ENCODE results near the gene ZWILCH.
"Not testable (repeated sequence)": the region's sequence is repeated elsewhere in the genome, so short reads cannot be mapped to it uniquely, and the experiment has no call there.

The ZWILCH gene

DNA sequence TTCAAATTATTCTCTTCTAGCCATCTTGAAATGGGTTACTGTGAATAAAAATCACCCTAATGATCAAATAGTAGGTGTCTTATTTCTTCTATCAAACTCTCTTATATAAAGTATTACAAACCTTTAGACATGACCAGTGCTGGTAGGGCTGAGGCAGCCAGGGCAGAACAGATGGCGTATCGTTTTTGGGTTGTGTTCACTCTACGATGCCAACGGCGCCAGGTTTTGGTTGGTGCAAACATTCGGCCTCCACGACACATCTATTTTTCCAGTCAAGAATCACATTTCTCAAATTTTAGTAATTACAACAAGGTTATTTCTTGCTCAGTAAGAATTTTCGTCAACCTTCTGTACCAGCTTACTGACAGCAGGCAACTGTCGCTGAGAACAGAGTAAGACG is 2.6 kb upstream of the ZWILCH start:
- H3K9ac ChIP-seq (ENCODE audit: low read length) = peak overlapping the region; percentile 92; the same call in 1 of the 2 replicates
- peaks cover 16% of the 10 kb centered on the region for H4K20me1 ChIP-seq (ENCODE audit: insufficient read depth, low read length)
- H3K79me2 ChIP-seq (ENCODE audit: low read length) = peaks cover 70% of the 10 kb centered on the region
- peaks cover 25% of the 10 kb centered on the region for H3K4me1 ChIP-seq (ENCODE audit: low read length)
- H3K9me2 ChIP-seq (replicated peaks; ENCODE audit: insufficient read depth, low read length) = no peaks in the 10 kb centered on the region
- H3K36me3 ChIP-seq (replicated peaks; ENCODE audit: insufficient read depth, low read length) = peaks cover 27% of the 10 kb centered on the region; the same call in 1 of the 2 replicates
- H3K27ac ChIP-seq (ENCODE audit: low read length) = no peak overlapping the region; the same call in 1 of the 2 replicates
- H3K27me3 ChIP-seq (replicated peaks; ENCODE audit: insufficient read depth, low read length) = no peaks in the 10 kb centered on the region
- TF ChIP-seq EZH2phosphoT487 (IDR thresholded peaks at IDR 0.05; ENCODE audit: low read length) (no peak), EZH2 (optimal IDR thresholded peaks at IDR 0.05; ENCODE audit: low read depth, low read length) (no peak)
- TF ChIP-seq, protein P1, sequence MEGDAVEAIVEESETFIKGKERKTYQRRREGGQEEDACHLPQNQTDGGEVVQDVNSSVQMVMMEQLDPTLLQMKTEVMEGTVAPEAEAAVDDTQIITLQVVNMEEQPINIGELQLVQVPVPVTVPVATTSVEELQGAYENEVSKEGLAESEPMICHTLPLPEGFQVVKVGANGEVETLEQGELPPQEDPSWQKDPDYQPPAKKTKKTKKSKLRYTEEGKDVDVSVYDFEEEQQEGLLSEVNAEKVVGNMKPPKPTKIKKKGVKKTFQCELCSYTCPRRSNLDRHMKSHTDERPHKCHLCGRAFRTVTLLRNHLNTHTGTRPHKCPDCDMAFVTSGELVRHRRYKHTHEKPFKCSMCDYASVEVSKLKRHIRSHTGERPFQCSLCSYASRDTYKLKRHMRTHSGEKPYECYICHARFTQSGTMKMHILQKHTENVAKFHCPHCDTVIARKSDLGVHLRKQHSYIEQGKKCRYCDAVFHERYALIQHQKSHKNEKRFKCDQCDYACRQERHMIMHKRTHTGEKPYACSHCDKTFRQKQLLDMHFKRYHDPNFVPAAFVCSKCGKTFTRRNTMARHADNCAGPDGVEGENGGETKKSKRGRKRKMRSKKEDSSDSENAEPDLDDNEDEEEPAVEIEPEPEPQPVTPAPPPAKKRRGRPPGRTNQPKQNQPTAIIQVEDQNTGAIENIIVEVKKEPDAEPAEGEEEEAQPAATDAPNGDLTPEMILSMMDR (IDR thresholded peaks at IDR 0.05; ENCODE audit: low read length) = no peak
- H3K4me3 ChIP-seq (ENCODE audit: low read length) = peak overlapping the region; percentile 94
- H2AFZ ChIP-seq (ENCODE audit: low read length) = no peak overlapping the region
- peak overlapping the region; percentile 79 for H3K4me2 ChIP-seq (ENCODE audit: low read depth, low read length)
- no peak for DNase-seq
- H3K9me3 ChIP-seq (replicated peaks; ENCODE audit: insufficient read depth, low read length) = no peaks in the 10 kb centered on the region
- peaks cover 72% of the 10 kb centered on the region for H3F3A ChIP-seq (ENCODE audit: insufficient read depth, low read length)

DNA sequence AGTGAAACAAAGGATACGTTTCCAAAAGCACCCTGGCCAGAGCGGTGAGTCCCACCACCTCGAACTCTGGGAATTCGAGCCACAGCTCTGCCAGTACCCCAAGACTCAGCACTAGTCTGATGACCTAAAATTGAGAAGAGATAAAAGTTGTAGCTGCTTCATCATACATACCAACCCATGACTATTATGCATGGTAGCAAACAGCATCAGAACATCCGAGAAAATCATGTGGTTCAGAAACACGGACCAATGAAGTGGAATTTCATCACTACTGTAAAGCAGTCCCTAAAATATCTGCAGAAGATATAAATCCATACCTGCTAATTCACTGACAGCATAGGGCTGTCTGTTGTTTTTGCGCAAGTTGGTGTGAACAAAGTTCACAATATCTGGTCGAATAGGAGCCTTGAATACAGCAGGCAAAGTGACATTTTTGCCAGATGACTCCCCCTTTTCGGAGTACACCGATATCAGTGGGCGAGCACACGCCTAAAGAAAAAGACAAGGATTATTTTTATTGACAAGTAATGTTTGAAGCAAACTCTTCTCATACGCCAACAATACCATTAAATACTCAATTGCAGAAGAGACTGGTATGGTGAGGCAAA is 2.0 kb upstream of the ZWILCH start:
- Histone ChIP-seq H3K9ac (ENCODE audit: low read length) (peak overlapping the region; percentile 92), H3K36me3 (replicated peaks; ENCODE audit: insufficient read depth, low read length) (peaks cover 27% of the 10 kb centered on the region; the same call in 1 of the 2 replicates), H3K4me3 (ENCODE audit: low read length) (peak overlapping the region; percentile 94), H3K4me2 (ENCODE audit: low read depth, low read length) (peak overlapping the region; percentile 79), H3K27ac (ENCODE audit: low read length) (peak overlapping the region; percentile 94; the same call in 1 of the 2 replicates), H3K79me2 (ENCODE audit: low read length) (peaks cover 76% of the 10 kb centered on the region), H4K20me1 (ENCODE audit: insufficient read depth, low read length) (peaks cover 16% of the 10 kb centered on the region), H3K4me1 (ENCODE audit: low read length) (peaks cover 23% of the 10 kb centered on the region), H3F3A (ENCODE audit: insufficient read depth, low read length) (peaks cover 67% of the 10 kb centered on the region)
- H3K27me3 ChIP-seq (replicated peaks; ENCODE audit: insufficient read depth, low read length); H2AFZ ChIP-seq (ENCODE audit: low read length); H3K9me2 ChIP-seq (replicated peaks; ENCODE audit: insufficient read depth, low read length); DNase-seq; H3K9me3 ChIP-seq (replicated peaks; ENCODE audit: insufficient read depth, low read length): not testable (repeated sequence)

DNA sequence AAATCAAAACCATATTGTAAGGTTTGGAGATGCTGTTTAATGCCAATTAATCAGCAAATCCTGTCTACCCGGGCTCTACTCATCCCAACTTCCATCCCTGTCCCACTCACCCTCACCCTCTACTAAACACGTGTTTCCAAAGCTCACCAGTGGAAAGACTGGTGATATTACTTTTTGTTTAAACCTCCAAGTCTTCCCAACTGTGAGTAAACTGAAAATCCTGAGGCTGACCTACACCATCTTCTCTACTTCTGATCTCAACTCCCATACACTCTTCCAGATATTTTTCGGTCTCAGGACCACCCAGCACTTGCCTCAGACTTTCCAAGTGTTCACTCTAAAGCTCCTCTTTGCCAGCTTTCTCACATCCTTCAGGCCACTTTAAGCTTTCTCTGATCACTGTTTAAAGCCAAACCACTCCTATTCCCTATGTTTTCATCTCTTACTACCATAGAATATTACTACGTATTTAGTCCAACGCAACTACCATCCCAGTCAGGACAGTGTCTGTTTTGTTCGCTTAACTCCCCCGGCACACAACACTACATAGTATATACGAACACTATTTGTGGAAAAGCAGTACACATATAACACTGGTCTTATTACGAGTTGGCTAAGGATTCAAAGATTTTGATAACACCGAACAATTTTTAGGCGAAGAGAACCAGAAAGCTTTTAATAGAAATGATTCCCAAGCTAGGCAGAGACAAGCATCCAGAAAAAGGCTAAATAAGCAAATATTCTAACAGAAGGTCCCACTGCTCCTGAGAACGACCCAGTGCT is 1.2 kb upstream of the ZWILCH start:
- Histone ChIP-seq H3K9ac (ENCODE audit: low read length) (peak overlapping the region; percentile 92), H3K4me3 (ENCODE audit: low read length) (peak overlapping the region; percentile 94), H2AFZ (ENCODE audit: low read length) (no peak overlapping the region), H3K36me3 (replicated peaks; ENCODE audit: insufficient read depth, low read length) (peaks cover 27% of the 10 kb centered on the region; the same call in 1 of the 2 replicates), H3K79me2 (ENCODE audit: low read length) (peaks cover 83% of the 10 kb centered on the region), H3K9me3 (replicated peaks; ENCODE audit: insufficient read depth, low read length) (no peaks in the 10 kb centered on the region), H3K4me1 (ENCODE audit: low read length) (peaks cover 18% of the 10 kb centered on the region), H3K9me2 (replicated peaks; ENCODE audit: insufficient read depth, low read length) (no peaks in the 10 kb centered on the region), H3F3A (ENCODE audit: insufficient read depth, low read length) (peaks cover 59% of the 10 kb centered on the region), H4K20me1 (ENCODE audit: insufficient read depth, low read length) (peaks cover 9% of the 10 kb centered on the region), H3K27ac (ENCODE audit: low read length) (peak overlapping the region; percentile 94; the same call in 1 of the 2 replicates), H3K4me2 (ENCODE audit: low read depth, low read length) (peak overlapping the region; percentile 79), H3K27me3 (replicated peaks; ENCODE audit: insufficient read depth, low read length) (no peaks in the 10 kb centered on the region)
- TF ChIP-seq EZH2phosphoT487 (IDR thresholded peaks at IDR 0.05; ENCODE audit: low read length) (no peak), EZH2 (optimal IDR thresholded peaks at IDR 0.05; ENCODE audit: low read depth, low read length) (no peak)
- TF ChIP-seq, protein P1 (IDR thresholded peaks at IDR 0.05; ENCODE audit: low read length) = no peak
- no peak for DNase-seq
